ENCODE measurements around the gene NANOGP8.

DNA sequence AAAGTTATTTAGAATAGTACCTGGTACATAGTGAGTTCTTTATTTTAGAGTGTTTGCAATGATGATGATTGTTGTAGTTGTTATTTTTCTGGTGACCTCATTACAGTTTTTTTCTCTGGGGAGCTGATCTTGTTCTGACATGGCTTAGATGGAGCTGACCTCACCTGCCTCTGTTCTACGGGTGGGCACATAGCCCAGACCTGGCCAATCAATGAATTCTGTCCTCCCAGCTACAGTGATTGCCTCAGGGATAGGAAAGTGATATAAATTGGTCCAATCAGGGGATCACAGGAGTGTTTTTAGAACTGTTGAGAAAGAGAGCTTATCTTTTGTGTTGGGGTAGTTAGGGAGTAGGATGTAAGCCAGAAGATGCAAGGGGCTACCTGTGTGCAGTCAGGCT lies 3.2 kb upstream of the NANOGP8 start:
- TF ChIP-seq, protein P1, sequence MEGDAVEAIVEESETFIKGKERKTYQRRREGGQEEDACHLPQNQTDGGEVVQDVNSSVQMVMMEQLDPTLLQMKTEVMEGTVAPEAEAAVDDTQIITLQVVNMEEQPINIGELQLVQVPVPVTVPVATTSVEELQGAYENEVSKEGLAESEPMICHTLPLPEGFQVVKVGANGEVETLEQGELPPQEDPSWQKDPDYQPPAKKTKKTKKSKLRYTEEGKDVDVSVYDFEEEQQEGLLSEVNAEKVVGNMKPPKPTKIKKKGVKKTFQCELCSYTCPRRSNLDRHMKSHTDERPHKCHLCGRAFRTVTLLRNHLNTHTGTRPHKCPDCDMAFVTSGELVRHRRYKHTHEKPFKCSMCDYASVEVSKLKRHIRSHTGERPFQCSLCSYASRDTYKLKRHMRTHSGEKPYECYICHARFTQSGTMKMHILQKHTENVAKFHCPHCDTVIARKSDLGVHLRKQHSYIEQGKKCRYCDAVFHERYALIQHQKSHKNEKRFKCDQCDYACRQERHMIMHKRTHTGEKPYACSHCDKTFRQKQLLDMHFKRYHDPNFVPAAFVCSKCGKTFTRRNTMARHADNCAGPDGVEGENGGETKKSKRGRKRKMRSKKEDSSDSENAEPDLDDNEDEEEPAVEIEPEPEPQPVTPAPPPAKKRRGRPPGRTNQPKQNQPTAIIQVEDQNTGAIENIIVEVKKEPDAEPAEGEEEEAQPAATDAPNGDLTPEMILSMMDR (IDR thresholded peaks at IDR 0.05; ENCODE audit: low read depth, low read length, missing input control): no peak
- peak; percentile 41 to 43 for TF ChIP-seq HNF4A (conservative IDR thresholded peaks at IDR 0.05)
